ENCODE measurements around the gene ZNF507. TPM values are rescaled to one million over a fixed set of nuclear protein-coding genes. Genes with fewer than 3 reads are reported as not detected.

The ZNF507 gene
- total RNA-seq, 1 experiment from 2014 or later = 31.1 TPM

- no peak overlapping the region for H3K56ac ChIP-seq (ENCODE audit: insufficient read length, low read depth, low read length)
- no peak for DNase-seq
- no peak overlapping the region; a peak in 1 of 7 replicates for H3K27ac Mint-ChIP-seq
- H3K23ac ChIP-seq (ENCODE audit: insufficient read length, low read depth, low read length) = no peak overlapping the region
- no peak overlapping the region for H2BK20ac ChIP-seq (ENCODE audit: low read depth, low read length, poor library complexity, severe bottlenecking)
- WGBS (ENCODE audit: extremely low coverage, insufficient read length, low lambda C conversion rate) = no CpG with 5 or more reads among the region's 5 CpGs
- H3K9me3 ChIP-seq (ENCODE audit: control insufficient read depth, low read depth, low read length) = no peaks in the 10 kb centered on the region
- no peak overlapping the region for H3K4ac ChIP-seq (ENCODE audit: low read depth, low read length)
- H4K5ac ChIP-seq (ENCODE audit: insufficient read length, low read depth, low read length) = no peak overlapping the region
- H3K27me3 Mint-ChIP-seq (ENCODE audit: low read depth) = no peaks in the 10 kb centered on the region
- no peak overlapping the region for H2AFZ ChIP-seq (ENCODE audit: low read length)
- H2BK120ac ChIP-seq (ENCODE audit: low read depth, low read length, poor library complexity, severe bottlenecking) = no peak overlapping the region
- H3K4me3 Mint-ChIP-seq = no peak overlapping the region
- H3K4me1 Mint-ChIP-seq = peaks cover 0 to 8% of the 10 kb centered on the region in 2 experiments; a peak in 2 of 4 replicates
- H3T11ph ChIP-seq (ENCODE audit: low read length) = no peak overlapping the region
- H3K9ac ChIP-seq (ENCODE audit: extremely low read depth, insufficient read length, low read length) = no peak overlapping the region
- no peaks in the 10 kb centered on the region for H3K23me2 ChIP-seq (ENCODE audit: insufficient read length, low read depth, low read length, poor library complexity, severe bottlenecking)
- H3K27ac ChIP-seq (ENCODE audit: insufficient read length, low read depth, low read length) = no peak overlapping the region
- H3K14ac ChIP-seq (ENCODE audit: insufficient read depth, low read length) = no peak overlapping the region
- H2BK12ac ChIP-seq (ENCODE audit: insufficient read length, low read depth, low read length) = no peak overlapping the region
- no peaks in the 10 kb centered on the region for H3K9me3 Mint-ChIP-seq
- no peak overlapping the region for H2BK5ac ChIP-seq (ENCODE audit: insufficient read length, low read length)
- no peak overlapping the region for H4K91ac ChIP-seq (ENCODE audit: insufficient read length, low read depth, low read length)
- H2BK15ac ChIP-seq (ENCODE audit: low read depth, low read length) = no peak overlapping the region
- H3K4me2 ChIP-seq (ENCODE audit: insufficient read depth, insufficient read length, low read length) = no peak overlapping the region
- no peaks in the 10 kb centered on the region for H3K4me1 ChIP-seq (ENCODE audit: insufficient read depth, low read length)
- H3K79me1 ChIP-seq (ENCODE audit: insufficient read depth, low read depth, low read length, poor library complexity, severe bottlenecking) = no peaks in the 10 kb centered on the region
- H4K8ac ChIP-seq (replicated peaks; ENCODE audit: insufficient read length, low read depth, low read length) = no peak overlapping the region
- peaks cover 0 to 4% (median 4%) of the 10 kb centered on the region in 3 experiments; a peak in 3 of 7 replicates for H3K36me3 Mint-ChIP-seq (ENCODE audit: insufficient read depth in 1 of 3, low read depth in 3 of 3)
- no peak for TF ChIP-seq CTCF (conservative IDR thresholded peaks at IDR 0.05)
- no peak overlapping the region for H2AK5ac ChIP-seq (ENCODE audit: insufficient read length, low read length)
- no peaks in the 10 kb centered on the region for H3K79me2 ChIP-seq (ENCODE audit: insufficient read depth, low read length)
- H3K27me3 ChIP-seq (ENCODE audit: insufficient read depth, low read length) = no peaks in the 10 kb centered on the region
- H3K18ac ChIP-seq (ENCODE audit: insufficient read length, low read depth, low read length) = no peak overlapping the region
- no peaks in the 10 kb centered on the region for H4K20me1 ChIP-seq (ENCODE audit: control insufficient read depth, insufficient read depth, insufficient read length)
Observed at GRCh38 chr19:32397671-32398101, 52.3 kb downstream of the ZNF507 start.

Data from H9 (cell line).